HG03103 (cell line): ENCODE measurements around the gene TTC24.
"Not testable (repeated sequence)": the region's sequence is repeated elsewhere in the genome, so short reads cannot be mapped to it uniquely, and the experiment has no call there.

ENCODE experiments used
- ATAC-seq: cut with Tn5 transposase; IDR thresholded peaks from one replicate; pipeline ENCODE4 v1.9.1; 2021; ENCODE audit warnings: low read depth; ENCODE audit not compliant: unreplicated experiment

The TTC24 gene

DNA sequence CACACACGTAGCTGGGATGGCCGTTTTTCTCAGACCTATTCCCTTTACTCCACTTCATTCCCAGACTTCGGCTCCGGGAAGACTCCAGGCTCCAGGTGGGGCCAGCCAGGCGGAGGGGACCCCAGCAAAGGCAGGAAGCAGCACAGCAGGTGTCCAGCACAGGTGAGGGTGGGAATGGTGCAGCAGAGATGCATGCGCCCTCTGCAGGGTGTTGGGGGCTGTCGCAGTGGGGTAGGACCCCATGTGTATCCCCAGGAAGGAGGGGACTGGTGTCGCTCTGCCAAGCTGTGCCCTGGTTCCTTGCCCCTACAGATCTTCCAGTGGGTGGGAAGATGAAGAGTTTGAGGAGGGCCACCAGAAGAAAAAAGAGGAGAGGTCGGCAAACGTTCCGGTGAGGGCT lies 5.3 kb downstream of the TTC24 start:
- no peak for ATAC-seq

DNA sequence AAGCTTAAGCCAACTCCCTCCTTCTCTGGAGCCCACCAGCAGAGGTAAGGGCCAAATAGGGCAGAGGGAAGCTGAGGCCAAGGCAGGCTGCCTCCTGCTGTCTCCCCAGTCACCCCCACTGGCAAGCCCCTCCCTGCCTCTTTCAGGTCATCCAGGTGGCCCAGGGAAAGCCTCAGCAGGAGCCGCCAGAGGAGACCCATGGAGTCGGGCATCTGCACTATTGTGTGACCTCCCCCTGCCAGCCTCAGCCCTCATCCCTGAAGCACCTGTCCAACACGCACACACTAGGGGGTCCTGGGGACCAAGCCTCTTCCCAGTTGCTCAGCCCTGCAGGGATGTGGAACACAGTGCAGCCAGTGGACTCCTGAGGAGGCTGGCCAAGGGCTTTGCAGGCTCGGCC lies 6.8 kb downstream of the TTC24 start:
- ATAC-seq = no peak

DNA sequence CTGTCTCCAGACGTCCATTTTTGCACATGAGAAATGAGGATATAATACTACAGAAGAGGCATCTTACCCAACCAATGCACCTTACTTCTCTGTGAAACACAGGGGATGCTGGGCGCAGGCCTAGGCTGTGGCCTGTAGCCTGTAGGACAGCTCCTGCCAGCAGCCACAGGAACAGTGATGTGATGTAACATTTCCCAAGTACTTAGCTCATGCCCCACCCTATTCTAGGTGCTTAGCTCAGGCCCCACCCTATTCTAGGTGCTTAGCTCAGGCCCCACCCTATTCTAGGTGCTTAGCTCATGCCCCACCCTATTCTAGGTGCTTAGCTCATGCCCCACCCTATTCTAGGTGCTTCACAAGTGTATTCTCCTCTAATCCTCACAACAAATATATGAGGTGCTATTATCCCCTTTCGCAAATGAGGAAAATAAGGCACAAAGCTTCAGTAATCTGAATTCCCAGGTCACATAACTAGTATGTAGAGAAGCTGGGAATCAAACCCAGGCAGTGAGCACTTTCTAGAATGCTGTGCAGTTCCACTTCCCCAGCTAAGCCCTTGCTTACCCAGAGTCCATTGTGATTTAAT lies 7.5 kb downstream of the TTC24 start:
- no peak for ATAC-seq

DNA sequence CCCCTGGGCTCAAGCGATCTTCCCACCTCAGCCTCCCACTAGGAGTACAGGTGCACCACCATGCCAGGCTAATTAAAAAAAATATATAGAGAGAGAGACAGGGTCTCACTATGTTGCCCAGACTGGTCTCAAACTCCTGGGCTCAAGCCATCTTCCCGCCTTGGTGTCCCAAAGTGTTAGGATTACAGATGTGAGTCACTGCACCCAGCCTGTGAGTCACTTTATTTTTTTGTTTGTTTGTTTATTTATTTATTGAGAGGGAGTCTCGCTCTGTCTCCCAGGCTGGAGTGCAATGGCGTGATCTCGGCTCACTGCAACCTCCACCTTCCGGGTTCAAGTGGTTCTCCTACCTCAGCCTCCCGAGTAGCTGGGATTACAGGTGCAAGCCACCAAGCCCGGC lies 8.4 kb downstream of the TTC24 start:
- not testable (repeated sequence) for ATAC-seq

DNA sequence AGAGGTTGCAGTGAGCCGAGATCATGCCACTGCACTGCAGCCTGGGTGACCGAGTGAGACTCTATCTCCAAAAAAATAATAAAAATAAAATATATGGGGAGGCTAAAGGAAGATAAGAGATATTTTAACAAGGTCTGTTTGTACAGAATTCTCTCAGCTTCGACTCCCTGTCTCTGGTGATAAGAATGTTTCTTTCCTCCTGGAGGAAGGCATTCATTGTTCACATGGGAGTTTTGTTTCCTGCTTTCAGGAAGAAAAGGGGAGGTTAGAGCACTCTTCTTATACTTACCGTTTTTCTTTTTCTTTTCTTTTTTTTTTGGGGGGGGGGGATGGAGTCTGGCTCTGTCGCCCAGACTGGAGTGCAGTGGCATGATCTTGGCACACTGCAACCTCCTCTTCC lies 10.0 kb downstream of the TTC24 start:
- no peak for ATAC-seq

DNA sequence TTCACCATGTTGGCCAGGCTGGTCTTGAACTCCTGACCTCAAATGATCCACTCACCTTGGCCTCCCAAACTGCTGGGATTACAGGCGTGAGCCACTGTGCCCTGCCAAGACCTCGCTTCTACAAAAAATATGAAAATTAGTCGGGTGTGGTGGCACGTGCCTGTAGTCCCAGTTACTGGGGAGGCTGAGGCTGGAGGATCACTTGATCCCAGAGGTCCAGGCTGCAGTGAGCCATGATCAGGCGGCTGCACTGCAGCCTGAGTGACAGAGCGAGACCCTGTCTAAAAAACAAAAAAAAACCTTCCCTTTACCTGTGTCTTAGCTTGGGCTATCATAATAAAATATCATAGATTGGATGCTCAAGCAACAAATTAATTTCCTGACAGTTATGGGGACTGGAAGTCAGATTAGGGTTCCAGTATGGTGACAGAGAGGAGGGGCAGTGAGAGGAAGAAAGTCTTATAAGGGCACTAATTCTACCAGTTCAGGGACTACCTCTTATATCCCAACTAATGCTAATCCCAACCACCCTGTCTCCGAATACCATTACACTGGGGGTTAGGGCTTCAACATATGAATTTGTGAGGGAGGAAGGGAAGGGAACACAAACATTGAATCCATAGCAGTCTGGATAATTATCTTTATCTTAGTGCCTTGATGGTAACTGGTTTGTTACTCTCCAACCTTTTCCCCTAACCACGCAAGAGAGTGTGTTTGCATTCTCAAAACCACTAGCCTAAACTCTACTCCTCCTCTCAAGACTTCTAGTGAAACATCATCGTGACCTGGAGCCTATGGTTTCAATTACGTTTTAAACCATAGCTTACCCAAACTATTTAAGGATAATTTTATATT lies 11.0 kb downstream of the TTC24 start:
- no peak for ATAC-seq

DNA sequence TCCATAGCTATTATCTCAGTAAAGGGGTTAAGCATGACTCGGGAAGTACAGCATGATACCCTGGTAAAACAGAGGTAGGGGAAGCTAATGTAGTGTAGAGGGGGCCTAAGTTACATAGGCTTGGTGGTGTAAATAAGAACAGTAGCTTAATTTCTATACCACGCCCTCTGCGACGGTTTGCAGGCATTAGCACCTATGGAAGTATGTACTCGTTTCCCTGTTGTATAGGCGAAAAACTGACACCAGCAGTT lies 11.6 kb downstream of the TTC24 start:
- no peak for ATAC-seq

DNA sequence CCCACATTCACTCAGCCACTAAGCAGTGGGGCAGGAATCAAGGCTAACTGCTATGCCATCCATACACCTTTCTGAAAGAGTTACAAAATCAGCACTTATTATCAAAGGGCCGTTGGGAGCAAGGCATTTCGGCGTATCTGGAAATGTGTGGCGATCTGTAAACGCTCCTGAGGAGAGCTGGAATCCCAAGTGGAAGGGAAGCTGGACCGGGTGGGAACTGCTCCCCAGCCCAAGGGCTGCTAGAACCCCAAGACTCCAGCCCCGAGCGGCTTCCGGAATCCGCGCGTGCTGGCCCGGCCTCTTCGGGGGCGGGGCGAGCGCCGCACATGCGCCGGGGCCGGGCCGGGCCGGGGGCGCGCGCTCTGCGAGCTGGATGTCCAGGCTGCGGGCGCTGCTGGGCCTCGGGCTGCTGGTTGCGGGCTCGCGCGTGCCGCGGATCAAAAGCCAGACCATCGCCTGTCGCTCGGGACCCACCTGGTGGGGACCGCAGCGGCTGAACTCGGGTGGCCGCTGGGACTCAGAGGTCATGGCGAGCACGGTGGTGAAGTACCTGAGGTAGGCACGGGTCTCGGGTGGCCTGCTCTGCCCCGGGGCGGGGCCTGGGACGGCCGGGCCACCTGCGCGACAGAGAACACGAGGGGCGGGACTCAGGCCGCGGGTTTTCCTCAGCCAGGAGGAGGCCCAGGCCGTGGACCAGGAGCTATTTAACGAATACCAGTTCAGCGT lies 12.1 kb downstream of the TTC24 start, which contains the start of gene NAXE:
TSS of gene NAXE (plus strand) at position 345 of the 726 bp plus-strand sequence. CDS start at position 374, 29 bp downstream.
- ATAC-seq = peak; percentile 59

DNA sequence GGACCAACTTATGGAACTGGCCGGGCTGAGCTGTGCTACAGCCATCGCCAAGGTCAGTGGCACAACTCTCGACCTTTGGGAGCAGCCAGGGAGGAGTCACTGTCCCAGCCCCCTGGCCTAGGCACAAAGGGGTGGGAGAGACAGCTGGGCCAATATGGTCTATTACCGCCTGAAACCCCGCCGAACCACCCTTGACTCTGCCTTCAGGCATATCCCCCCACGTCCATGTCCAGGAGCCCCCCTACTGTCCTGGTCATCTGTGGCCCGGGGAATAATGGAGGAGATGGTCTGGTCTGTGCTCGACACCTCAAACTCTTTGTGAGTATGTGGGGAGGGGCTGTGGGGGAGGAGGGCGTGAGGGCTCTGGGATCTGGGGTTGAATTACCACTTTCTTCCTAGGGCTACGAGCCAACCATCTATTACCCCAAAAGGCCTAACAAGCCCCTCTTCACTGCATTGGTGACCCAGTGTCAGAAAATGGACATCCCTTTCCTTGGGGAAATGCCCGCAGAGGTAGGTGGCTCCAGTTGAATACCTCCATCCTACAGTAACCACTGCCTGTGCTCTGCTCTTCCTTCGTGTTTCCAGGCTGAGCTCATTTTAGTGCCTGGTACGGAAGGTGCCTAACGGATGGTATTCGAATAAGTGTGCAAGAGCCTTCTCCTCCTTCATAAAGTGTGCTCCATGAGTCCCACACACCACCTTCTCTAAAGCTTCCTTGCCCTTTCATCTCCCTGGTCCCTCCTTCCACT lies 12.8 kb downstream of the TTC24 start:
- ATAC-seq = no peak

DNA sequence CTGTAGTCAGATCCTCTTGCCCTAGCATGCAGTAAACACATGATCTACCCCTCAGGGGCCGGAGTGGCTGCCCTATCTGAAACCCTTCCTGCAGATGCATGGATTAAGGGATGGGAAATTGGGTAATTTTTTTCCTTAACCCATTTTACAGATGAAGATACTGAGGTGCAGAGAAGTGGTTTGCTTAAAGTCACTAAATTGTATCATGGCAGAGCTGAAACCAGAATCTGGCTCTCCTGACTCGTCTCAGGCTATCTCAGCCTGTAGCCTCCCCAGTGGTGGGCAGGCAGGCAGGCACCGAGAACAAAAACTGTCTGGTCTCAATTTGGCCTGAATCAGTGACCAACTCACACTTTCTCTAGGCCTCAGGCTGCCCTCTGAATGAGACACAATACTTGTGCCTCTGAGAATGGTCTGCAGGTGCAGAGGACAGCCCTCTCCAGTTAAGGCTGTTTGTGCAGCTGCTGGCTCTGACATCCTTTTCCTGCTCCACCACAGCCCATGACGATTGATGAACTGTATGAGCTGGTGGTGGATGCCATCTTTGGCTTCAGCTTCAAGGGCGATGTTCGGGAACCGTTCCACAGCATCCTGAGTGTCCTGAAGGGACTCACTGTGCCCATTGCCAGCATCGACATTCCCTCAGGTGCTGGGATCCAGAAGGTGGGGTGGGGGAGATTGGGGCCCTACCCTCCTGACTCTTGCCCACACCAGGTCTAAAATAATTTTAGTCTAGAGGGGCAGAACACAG lies 13.6 kb downstream of the TTC24 start:
- no peak for ATAC-seq

DNA sequence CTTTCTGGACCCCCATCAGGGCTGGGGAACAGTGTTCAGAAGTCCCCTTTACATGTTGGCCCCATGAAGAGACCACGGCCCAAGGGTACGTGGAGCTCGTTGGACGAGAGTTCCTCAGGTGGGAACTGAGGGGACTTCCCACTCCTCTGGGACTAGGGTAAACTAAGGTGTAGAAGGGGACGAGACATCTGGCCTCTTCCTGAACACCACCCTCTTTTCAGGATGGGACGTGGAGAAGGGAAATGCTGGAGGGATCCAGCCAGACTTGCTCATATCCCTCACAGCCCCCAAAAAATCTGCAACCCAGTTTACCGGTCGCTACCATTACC lies 14.1 kb downstream of the TTC24 start:
- no peak for ATAC-seq

DNA sequence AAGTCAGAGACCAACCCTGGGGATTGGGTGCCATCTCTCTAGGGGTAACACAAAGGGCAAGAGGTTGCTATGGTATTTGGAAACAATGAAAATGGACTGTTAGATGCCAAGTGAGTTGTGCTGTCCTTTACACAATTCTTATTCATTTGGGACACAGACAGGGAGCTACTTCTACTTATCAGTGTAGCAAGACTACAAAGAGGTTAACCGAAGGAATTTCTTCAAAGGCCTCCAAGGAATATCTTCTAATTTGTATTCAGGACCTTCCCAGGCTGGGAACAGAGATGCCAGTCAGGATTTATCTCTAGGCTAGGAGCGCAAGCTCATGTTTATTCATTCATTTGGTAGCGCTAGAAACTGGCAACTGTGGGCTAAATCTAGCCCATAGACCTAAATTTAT lies 14.7 kb downstream of the TTC24 start:
- ATAC-seq = no peak

DNA sequence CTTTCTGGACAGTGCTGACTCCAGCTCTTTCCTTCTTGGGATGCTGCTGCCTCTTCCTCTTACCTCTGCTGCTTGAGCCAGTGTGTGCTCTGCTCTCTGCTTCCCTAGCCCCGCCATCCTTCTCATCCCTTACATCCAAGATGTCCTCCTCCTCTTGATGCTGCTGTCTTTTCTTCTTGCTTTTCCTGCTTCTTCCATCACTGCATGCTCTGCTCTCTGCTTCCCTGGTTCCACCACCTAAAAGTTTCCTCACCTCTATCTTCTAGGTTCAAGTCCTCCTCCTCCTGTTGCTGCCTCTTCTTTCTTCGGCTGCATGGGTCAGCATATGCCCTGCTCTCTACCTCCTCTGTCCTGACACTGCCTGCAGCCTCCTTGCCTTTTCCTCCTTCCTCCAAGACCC lies 15.5 kb downstream of the TTC24 start:
- ATAC-seq = no peak

DNA sequence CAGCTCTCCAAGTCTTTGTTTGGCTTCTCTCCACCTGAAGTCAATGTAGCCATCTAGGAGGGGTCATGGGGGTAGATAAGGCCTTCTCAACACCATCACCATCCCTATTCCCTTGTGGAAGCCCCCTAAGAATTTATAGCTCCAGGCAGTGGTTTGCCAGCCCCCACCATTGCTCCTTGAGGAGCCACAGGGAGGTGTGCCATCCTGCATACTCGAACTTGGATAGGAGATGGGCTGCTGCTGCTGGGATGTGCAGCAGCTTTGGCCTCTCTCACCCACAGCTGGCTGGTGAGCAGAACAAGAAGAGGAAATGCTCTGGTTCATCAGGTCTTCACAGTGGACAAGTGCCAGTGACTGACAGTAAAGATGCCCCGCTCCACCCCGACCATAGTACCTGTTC lies 16.9 kb downstream of the TTC24 start:
- ATAC-seq = no peak

DNA sequence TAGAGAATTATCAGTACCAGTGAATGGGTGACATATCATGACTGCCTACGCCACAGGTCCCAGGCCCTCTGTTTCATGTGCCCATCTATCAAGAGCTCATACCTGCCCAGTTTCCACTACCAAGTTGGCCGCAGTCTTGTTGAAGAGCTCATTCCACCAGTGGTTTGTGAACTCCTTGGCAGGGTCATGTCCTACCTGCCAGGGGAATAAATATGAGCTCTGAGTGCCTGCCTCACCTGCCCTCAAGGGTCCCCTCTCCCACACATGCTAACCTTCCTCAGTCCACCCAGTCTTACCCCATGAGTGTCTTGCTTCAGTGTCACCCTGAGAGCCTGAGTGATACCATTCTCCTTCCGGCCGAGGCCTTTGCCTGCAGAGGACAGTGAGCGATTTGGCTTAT lies 18.6 kb downstream of the TTC24 start:
- no peak for ATAC-seq

DNA sequence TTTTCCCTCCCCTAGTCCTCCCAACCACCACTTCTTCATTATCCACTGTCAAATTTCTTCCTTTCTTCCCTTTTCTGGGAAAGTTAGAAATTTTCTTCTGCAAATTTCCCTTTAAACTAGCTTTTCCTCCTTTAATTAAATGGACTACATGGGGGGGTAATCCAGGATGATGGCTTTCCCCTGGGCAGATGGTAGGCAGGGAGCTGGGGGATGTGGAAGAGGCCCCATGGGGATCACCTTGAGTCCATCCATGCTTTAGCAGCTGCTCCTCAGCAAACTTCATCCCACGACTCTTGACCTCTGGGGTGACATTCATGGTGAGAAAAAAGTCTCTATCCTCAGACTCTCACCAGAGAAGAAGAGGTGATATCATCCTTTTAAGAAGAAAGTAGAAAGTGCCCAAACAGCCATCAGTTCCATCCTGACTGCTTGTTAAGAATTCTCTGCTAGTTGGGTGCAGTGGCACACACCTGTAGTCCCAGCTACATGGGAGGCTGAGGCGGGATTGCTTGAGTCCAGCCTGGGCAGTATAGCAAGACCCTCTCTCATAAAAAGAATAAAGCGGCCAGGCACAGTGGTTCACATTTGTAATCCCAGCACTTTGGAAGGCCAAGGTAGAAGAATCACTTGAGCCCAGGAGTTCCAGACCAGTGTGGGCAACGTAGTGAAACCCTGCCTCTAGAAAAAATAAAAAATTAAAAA lies 19.4 kb downstream of the TTC24 start:
- ATAC-seq = no peak

DNA sequence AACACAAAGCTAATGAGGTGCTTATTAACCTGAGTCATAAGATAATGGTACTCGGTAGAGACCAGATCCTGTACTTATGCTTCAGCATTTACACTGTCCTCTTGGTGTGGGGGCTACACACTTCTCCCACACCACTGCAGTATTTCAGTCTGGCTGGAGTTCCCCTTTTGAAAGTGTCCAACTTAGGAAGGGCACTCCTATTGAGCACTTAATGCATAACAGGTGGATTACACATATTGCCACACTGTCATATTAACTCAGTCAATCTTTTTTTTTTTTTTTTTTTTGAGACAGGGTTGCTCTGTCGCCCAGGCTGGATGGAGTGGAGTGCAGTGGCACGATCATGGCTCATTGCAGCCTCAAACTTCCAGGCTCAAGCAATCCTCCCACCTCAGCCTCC lies 20.3 kb downstream of the TTC24 start:
- no peak for ATAC-seq

DNA sequence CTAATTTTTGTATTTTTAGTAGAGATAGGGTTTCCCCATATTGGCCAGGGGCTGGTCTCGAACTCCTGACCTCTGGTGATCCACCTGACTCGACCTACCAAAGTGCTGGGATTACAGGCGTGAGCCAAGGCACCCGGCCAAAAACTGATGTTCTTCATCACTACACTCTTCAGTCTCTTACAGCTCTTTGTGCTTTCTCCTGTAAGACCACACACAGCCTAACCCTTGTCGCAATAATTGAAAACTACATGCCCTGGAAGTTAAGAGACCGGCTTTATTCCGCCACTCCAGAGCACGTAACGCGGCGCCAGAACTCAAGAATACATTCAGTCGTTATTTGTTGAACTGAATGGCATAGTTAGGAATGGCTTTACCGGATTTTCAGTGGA lies 21.2 kb downstream of the TTC24 start:
- ATAC-seq = no peak

DNA sequence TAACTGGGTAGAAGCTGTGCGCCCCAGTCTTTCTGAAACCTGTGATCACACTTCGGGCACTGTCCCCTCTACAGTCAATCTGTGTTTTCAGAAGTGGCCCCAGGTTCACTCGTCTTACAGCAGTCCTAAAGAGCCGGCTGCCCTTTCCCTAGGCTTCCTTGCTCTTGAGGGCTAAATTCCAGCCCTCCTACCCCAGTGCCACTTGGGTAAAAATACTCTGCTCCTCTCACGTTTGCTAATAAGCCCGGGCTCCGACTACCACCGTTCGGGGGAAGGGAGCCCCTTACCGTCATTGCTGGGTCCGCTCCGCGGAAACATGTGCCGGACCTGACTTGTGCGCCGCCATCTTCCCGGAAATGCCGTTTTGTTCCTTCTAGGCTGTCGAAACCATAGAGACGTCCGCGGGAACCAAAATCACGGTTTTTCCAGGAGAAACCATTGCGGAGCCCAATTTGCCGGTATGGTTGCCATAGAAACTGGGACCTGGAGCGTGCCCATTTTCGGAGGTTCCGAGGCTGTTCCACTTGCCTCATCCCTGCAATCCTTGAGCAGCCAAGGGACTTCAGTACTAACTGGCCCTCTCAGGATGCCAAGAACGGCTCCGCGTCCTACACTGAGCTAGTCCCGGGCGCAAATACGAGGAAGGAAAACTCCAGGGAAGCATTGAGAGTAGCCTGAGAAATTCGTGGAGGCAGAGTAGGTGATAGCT lies 21.8 kb downstream of the TTC24 start, which contains the start of gene GPATCH4:
TSS of gene GPATCH4 (minus strand) at position 358 of the 709 bp plus-strand sequence.
- no peak for ATAC-seq
